ENCODE results near the gene NABP2. TPM values are rescaled to one million over a fixed set of nuclear protein-coding genes. Genes with fewer than 3 reads are reported as not detected.

NABP2 gene
- total and polyA plus RNA-seq, 10 of the 15 experiments (the other 5 are each of a cell fraction or from before 2014, with no cell fraction given), result 20.7 to 97.9 (median 60.9) TPM

GRCh38 chr12:56188131-56188777, 35.9 kb upstream of the NABP2 start:
- 0 out of 2 replicates have a peak, but pooled peaks cover 4% of the 10 kb centered on the region for H3K4me1 ChIP-seq (ENCODE audit: control insufficient read depth, insufficient read depth, low read length)
- no peaks in the 10 kb centered on the region; the same call in 1 of the 2 replicates for H4K20me1 ChIP-seq (ENCODE audit: control insufficient read depth, insufficient read depth)
- in situ Hi-C loops (cut with MboI), result loop anchor here (5.0 kb wide), 1 partner anchor 56 kb away; no protein-coding TSS in a partner anchor
- TF ChIP-seq FOS (IDR thresholded peaks at IDR 0.05; ENCODE audit: borderline replicate concordance, extremely low read depth, insufficient read length) (no peak), NKRF (conservative IDR thresholded peaks at IDR 0.05) (0 out of 2 replicates have a peak, but pooled peaks have one; percentile 19), LARP7 (IDR thresholded peaks at IDR 0.05) (no peak), FOXM1 (IDR thresholded peaks at IDR 0.05; ENCODE audit: low read depth, low read length) (no peak)
- POLR2A ChIA-PET, result interaction anchor here (0.5 to 7.7 kb wide), 11 partner anchors 29 to 449 kb away, joined by 3 to 68 read pairs (median 5); partner anchors contain the start of genes DNAJC14, ESYT1, RNF41 and STAT2
- intact Hi-C loops (cut with micrococcal nuclease; ENCODE audit: unreplicated experiment), result loop anchor here (2.0 to 10.0 kb wide), 2 partner anchors 29 to 453 kb away; partner anchors contain the start of gene MYL6
- no peak for DNase-seq (ENCODE audit: low read depth, low spot score)
- peaks cover 27% of the 10 kb centered on the region for H3K79me2 ChIP-seq (ENCODE audit: control insufficient read depth, insufficient read depth, low read length)
- peak overlapping the region; percentile 93 for H3K9ac ChIP-seq (ENCODE audit: control insufficient read depth, insufficient read depth, low read length)
- H3K27ac ChIP-seq (ENCODE audit: control insufficient read depth, insufficient read depth), result peak overlapping the region; percentile 80
- H3K9me3 ChIP-seq (replicated peaks; ENCODE audit: control insufficient read depth, insufficient read depth, low read length), result no peaks in the 10 kb centered on the region
- under 1% methylated on average over 10 of the region's 10 CpGs for WGBS (ENCODE audit: insufficient coverage, insufficient replicate concordance, low lambda C conversion rate, missing lambda C conversion rate)
- H3K4me3 ChIP-seq, result peak overlapping the region; percentile 98
- no peak for ATAC-seq
- SMC1A ChIA-PET (ENCODE audit: uncharacterized antibody, unreplicated experiment), result interaction anchor here (0.8 to 6.2 kb wide), 16 partner anchors 11 to 448 kb away, joined by 3 to 68 read pairs (median 4); partner anchors contain the start of genes ESYT1, MYL6, PA2G4 and ZC3H10
- FAIRE-seq, result no peak
- no peaks in the 10 kb centered on the region for H3K27me3 ChIP-seq (replicated peaks in 1 of 2; ENCODE audit: control insufficient read depth in 2 of 2, insufficient read depth in 2 of 2, low read length in 1 of 2)
- RAD21 ChIA-PET (ENCODE audit: unreplicated experiment), result interaction anchor here (0.7 to 4.6 kb wide), 13 partner anchors 13 to 459 kb away, joined by 3 to 98 read pairs (median 11); partner anchors contain the start of genes CD63, ESYT1, MYL6 and MYL6B
- CTCF ChIA-PET, result interaction anchor here (0.5 to 8.9 kb wide), 20 partner anchors 13 to 1076 kb away, joined by 3 to 129 read pairs (median 6); partner anchors contain the start of genes ESYT1, MYL6, PA2G4 and RNF41
- no peak overlapping the region; the same call in 1 of the 2 replicates for H2AFZ ChIP-seq (ENCODE audit: control insufficient read depth, low read depth, low read length)
- no TSS peak for BruUV-seq (replicated peaks)
- peaks cover 5 to 6% of the 10 kb centered on the region in 2 experiments for H3K36me3 ChIP-seq (ENCODE audit: control insufficient read depth in 2 of 2, insufficient read depth in 2 of 2, low read length in 1 of 2)
- H3K4me2 ChIP-seq (ENCODE audit: control insufficient read depth, insufficient read depth), result peak overlapping the region; percentile 72

All from GM12878 (cell line).